HEK293 (cell line): ENCODE data around the gene CORO1C.

Experiments used
- CTCF ChIA-PET: fragments of 350-600 bp; formaldehyde crosslinking; extraction: SDS; loops from one replicate; lab custom pipeline; 2021; ENCODE audit warnings: antibody characterized with exemption; lab: Yijun Ruan, JAX
- POLR2A ChIA-PET: fragments of 300-600 bp; formaldehyde crosslinking; extraction: SDS; loops from one replicate; lab custom pipeline; 2020; ENCODE audit warnings: antibody characterized with exemption, inconsistent platforms; lab: Yijun Ruan, JAX
- H3K27ac ChIP-seq: fragments of 200-500 bp; sonication (Bioruptor generic); 2 replicates; pipeline ENCODE4 v1.5.1; 2014; ENCODE audit warnings: low read depth, low read length, control low read depth, inconsistent platforms; ENCODE audit errors: extremely low read depth
- H3K36me3 ChIP-seq, 2 experiments: fragments of 200-500 bp in 1 of 2; sonication (Bioruptor generic) in 1 of 2; 1 replicate in 1 of 2; 2 replicates in 1 of 2; pipeline ENCODE4 v1.5.1; 2014 to 2017; ENCODE audit warnings: inconsistent platforms in 2 of 2, low read length in 2 of 2; ENCODE audit not compliant: control insufficient read depth in 2 of 2, insufficient read depth in 1 of 2
- H3K4me1 ChIP-seq: fragments of 200-500 bp; sonication (Bioruptor generic); 2 replicates; pipeline ENCODE4 v1.5.1; 2014; ENCODE audit warnings: mild to moderate bottlenecking, low read length, inconsistent platforms; ENCODE audit not compliant: control insufficient read depth, insufficient read depth
- H3K4me3 ChIP-seq: 2 replicates; pipeline ENCODE4 v1.5.1; 2011; ENCODE audit warnings: low read depth, mild to moderate bottlenecking, control low read depth, low read length, moderate library complexity
- H3K9me3 ChIP-seq: fragments of 200-500 bp; sonication (Bioruptor generic); 2 replicates; pipeline ENCODE4 v1.5.1; 2014; ENCODE audit warnings: low read depth, low read length, inconsistent platforms; ENCODE audit not compliant: control insufficient read depth, insufficient read depth
- GLI2 ChIP-seq: fragments of 450-650 bp; formaldehyde crosslinking; IDR thresholded peaks from 2 replicates; pipeline ENCODE4; 2017; ENCODE audit warnings: missing biosample characterization, missing genetic modification characterization, low read depth, borderline replicate concordance
- MEIS1 ChIP-seq: sonication (generic); formaldehyde crosslinking; IDR thresholded peaks from 2 replicates; pipeline ENCODE4 v1.8.1; 2022; ENCODE audit warnings: missing genetic modification reagents, mild to moderate bottlenecking, borderline replicate concordance
- PRDM2 ChIP-seq: fragments of 450-650 bp; formaldehyde crosslinking; IDR thresholded peaks from 2 replicates; pipeline ENCODE4 v1.5.1; 2016; ENCODE audit warnings: missing biosample characterization, missing genetic modification characterization, borderline replicate concordance
- SP3 ChIP-seq: fragments of 450-650 bp; formaldehyde crosslinking; IDR thresholded peaks from 2 replicates; pipeline ENCODE4 v1.5.1; 2016; ENCODE audit warnings: missing biosample characterization, missing genetic modification characterization
- ZBTB8A ChIP-seq: fragments of 450-650 bp; formaldehyde crosslinking; IDR thresholded peaks from 2 replicates; pipeline ENCODE4 v1.5.1; 2016; ENCODE audit warnings: missing biosample characterization, missing genetic modification characterization
- ZIC2 ChIP-seq: fragments of 450-650 bp; formaldehyde crosslinking; IDR thresholded peaks from 2 replicates; pipeline ENCODE4 v1.5.1; 2016; ENCODE audit warnings: missing biosample characterization, missing genetic modification characterization
- ZNF140 ChIP-seq: fragments of 450-650 bp; formaldehyde crosslinking; IDR thresholded peaks from 2 replicates; pipeline ENCODE4 v1.5.1; 2016; ENCODE audit warnings: missing biosample characterization, missing genetic modification characterization
- ZNF169 ChIP-seq: fragments of 450-650 bp; formaldehyde crosslinking; IDR thresholded peaks from 2 replicates; pipeline ENCODE4 v1.5.1; 2016; ENCODE audit warnings: missing biosample characterization, missing genetic modification characterization
- ZNF292 ChIP-seq: fragments of 450-650 bp; formaldehyde crosslinking; IDR thresholded peaks from 2 replicates; pipeline ENCODE4 v1.5.1; 2016; ENCODE audit warnings: low read depth, missing biosample characterization, missing genetic modification characterization, borderline replicate concordance
- ZNF514 ChIP-seq: fragments of 450-650 bp; formaldehyde crosslinking; IDR thresholded peaks from 2 replicates; pipeline ENCODE4 v1.5.1; 2016; ENCODE audit warnings: missing biosample characterization, missing genetic modification characterization
- ZNF571 ChIP-seq: fragments of 450-650 bp; formaldehyde crosslinking; IDR thresholded peaks from 2 replicates; pipeline ENCODE4 v1.5.0; 2017; ENCODE audit warnings: missing biosample characterization, missing genetic modification characterization
- ZNF677 ChIP-seq: fragments of 450-650 bp; IDR thresholded peaks from 2 replicates; pipeline ENCODE4 v1.5.0; 2018; ENCODE audit warnings: missing biosample characterization, mild to moderate bottlenecking, missing genetic modification characterization, moderate library complexity
- ZNF785 ChIP-seq: fragments of 450-650 bp; formaldehyde crosslinking; IDR thresholded peaks from 2 replicates; pipeline ENCODE4 v1.5.1; 2016; ENCODE audit warnings: missing biosample characterization, missing genetic modification characterization
- ZNF837 ChIP-seq: fragments of 450-650 bp; formaldehyde crosslinking; IDR thresholded peaks from 2 replicates; pipeline ENCODE4 v1.5.1; 2016; ENCODE audit warnings: missing biosample characterization, missing genetic modification characterization
- ZSCAN16 ChIP-seq: fragments of 450-650 bp; formaldehyde crosslinking; IDR thresholded peaks from 2 replicates; pipeline ENCODE4 v1.5.1; 2016; ENCODE audit warnings: missing biosample characterization, missing genetic modification characterization
- TF ChIP-seq, protein P1 (sequence below): fragments of 450-650 bp; formaldehyde crosslinking; IDR thresholded peaks from 2 replicates; pipeline ENCODE4 v1.5.1; 2016; ENCODE audit warnings: missing biosample characterization, missing genetic modification characterization

CORO1C gene

GRCh38 chr12:108629824-108630476, 101.4 kb downstream of the CORO1C start (continued):
- TF ChIP-seq, protein P1, sequence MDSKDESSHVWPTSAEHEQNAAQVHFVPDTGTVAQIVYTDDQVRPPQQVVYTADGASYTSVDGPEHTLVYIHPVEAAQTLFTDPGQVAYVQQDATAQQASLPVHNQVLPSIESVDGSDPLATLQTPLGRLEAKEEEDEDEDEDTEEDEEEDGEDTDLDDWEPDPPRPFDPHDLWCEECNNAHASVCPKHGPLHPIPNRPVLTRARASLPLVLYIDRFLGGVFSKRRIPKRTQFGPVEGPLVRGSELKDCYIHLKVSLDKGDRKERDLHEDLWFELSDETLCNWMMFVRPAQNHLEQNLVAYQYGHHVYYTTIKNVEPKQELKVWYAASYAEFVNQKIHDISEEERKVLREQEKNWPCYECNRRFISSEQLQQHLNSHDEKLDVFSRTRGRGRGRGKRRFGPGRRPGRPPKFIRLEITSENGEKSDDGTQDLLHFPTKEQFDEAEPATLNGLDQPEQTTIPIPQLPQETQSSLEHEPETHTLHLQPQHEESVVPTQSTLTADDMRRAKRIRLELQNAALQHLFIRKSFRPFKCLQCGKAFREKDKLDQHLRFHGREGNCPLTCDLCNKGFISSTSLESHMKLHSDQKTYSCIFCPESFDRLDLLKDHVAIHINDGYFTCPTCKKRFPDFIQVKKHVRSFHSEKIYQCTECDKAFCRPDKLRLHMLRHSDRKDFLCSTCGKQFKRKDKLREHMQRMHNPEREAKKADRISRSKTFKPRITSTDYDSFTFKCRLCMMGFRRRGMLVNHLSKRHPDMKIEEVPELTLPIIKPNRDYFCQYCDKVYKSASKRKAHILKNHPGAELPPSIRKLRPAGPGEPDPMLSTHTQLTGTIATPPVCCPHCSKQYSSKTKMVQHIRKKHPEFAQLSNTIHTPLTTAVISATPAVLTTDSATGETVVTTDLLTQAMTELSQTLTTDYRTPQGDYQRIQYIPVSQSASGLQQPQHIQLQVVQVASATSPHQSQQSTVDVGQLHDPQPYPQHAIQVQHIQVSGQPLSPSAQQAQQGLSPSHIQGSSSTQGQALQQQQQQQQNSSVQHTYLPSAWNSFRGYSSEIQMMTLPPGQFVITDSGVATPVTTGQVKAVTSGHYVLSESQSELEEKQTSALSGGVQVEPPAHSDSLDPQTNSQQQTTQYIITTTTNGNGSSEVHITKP (tag by site-specific recombination): peak; percentile 68
- TF ChIP-seq MEIS1 (CRISPR knock-in tag) (no peak), ZIC2 (tag by site-specific recombination) (peak; percentile 68), PRDM2 (tag by site-specific recombination) (no peak)

DNA sequence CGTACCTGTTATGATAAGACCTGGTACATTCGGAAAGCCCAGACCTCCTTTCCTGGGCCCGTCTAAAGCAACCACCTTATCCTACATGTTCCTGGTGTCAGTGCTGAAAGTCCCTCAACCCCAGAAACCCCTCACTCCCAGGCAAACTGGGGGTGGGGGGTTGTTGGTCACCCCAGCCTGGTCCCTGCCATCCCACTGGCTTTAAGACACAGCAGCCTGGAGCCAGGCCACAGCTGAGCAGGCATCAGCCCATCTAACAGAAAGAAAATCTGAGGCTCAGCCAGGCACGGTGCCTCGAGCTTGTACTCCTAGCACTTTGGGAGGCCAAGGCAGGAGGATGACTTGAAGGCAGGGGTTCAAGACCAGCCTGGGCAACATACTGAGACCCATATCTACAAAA, 102.2 kb downstream of the CORO1C start:
- POLR2A ChIA-PET: interaction anchor here (1.1 kb wide), 2 partner anchors 11 to 64 kb away, joined by 3 read pairs; no protein-coding TSS in a partner anchor
- Histone ChIP-seq H3K4me3 (no peak overlapping the region), H3K36me3 (no peaks in the 10 kb centered on the region), H3K4me1 (no peaks in the 10 kb centered on the region; the same call in 1 of the 2 replicates)
- no peak for TF ChIP-seq ZNF169 (tag by site-specific recombination)
- no peak for TF ChIP-seq ZNF571 (tag by site-specific recombination)
- no peak for TF ChIP-seq MEIS1 (CRISPR knock-in tag)
- TF ChIP-seq ZNF292 (tag by site-specific recombination): no peak
- TF ChIP-seq ZNF785: no peak
- no peak; the same call in 1 of the 2 replicates for TF ChIP-seq SP3
- no peak for TF ChIP-seq ZNF514
- no peak for TF ChIP-seq ZNF140
- no peak for TF ChIP-seq ZSCAN16 (tag by site-specific recombination)
- no peak for TF ChIP-seq ZNF677
- no peak for TF ChIP-seq ZBTB8A (tag by site-specific recombination)
- TF ChIP-seq GLI2: no peak
- TF ChIP-seq ZNF837 (tag by site-specific recombination): no peak
- TF ChIP-seq, all 188 proteins: peak for 0
- Histone ChIP-seq H3K27ac (no peak overlapping the region), H3K9me3 (no peaks in the 10 kb centered on the region)
- CTCF ChIA-PET: interaction anchor here (0.6 to 1.1 kb wide), 2 partner anchors 59 to 65 kb away, joined by 4 to 6 read pairs; no protein-coding TSS in a partner anchor
